HG02759 (cell line): ENCODE measurements around the gene NCDN.

ENCODE experiments used
- ATAC-seq: cut with Tn5 transposase; IDR thresholded peaks from one replicate; pipeline ENCODE4 v1.9.1; 2021; ENCODE audit warnings: mild to moderate bottlenecking, moderate library complexity; ENCODE audit not compliant: unreplicated experiment

NCDN gene

DNA sequence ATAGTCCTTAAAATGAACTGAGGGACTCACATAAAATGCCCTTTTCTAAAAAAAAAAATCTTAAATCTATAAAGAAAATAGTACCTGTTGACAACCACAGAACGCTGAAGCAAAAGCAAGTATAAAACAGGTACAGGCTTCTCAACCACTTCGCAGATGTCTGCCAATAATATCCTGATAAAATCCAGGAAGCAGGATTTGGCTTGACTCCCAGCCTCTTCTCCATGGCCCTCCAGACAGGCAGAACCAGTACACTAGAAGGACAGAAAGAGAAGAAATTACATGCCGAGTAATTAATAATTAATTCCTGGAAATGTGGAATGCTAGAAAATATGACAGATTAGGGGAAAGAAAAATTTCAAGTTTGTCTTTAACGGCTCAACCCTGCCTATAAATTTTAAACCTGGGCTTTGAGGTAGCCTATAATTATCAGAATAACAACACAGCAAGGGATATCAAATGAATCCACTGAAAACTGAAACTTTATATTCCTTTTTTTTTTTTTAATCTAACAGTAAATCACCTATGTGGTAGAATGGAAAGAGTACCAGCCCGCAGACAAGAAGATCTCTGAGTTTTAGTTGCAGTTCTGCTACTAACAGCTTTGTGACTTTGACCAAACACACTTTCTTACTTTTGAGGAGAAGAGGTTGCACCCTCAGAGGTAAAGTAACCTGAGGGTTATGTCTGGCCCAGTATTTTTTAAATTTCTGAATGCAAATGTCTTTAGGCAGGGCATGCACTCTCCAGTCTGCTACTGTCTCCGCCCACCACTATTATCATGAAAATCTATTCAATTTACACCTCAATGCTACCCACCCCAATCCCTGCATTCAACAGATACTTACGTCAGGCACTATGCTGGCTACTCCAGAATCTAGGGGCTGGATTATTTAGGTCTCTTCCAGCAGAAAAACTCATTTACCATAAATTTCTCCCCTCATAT lies 3.1 kb upstream of the NCDN start:
- no peak for ATAC-seq

DNA sequence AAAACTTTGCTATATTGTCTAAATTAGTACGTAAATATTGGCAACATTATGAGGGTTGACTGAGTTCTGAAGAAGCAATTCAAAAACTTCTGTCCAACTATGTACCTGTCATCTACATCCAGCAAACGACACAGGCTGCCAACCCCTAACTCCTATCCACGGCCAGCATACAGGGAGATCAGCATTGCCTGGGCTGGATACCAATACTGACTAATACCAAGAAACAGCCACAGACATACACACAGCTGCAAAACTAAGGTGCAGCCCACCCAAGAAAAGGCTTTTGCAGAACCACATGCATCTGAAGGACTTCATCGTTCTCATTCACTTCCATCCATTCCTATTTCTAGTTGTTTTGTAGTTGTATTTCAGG lies 2.4 kb upstream of the NCDN start:
- ATAC-seq, result no peak

DNA sequence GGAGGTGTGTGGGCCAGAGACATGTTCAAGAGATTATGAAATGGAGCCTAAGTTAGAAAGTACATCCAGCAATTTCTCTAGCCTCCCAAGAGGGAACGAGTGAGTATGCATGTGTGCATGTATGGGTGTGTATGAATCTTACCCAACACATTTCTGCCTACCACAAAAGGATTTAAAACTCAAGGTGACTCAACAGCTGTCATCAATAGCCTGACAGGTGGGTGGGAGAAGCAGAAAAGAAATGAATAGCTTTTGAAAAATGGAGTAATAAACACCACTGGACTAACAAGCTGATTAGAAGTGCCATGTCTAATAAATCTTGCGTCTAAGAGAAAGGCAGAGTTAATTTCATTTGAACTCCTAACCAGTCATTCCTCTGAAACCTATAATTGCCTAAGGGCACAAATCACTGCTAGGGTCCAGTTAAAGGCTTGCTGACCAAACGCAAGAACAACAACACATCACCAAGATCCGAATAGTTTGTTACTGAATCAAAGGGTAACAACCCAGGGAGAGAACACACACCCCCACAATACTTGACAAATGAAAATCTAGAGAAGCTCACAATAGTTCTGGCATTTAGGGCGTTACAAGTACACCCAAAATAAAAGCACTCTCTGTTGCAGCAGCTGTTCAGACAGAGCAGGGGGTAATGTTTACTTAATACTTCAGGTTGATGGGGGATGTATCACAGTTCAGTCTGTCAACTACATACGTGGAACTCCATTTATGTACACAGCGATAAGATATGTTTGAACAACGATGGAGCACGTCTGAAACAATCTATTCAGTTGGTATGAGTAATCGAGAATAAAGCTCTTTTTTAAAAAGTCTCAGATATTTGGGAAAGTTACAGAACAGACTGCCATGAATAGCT lies 1.8 kb upstream of the NCDN start:
- no peak for ATAC-seq

DNA sequence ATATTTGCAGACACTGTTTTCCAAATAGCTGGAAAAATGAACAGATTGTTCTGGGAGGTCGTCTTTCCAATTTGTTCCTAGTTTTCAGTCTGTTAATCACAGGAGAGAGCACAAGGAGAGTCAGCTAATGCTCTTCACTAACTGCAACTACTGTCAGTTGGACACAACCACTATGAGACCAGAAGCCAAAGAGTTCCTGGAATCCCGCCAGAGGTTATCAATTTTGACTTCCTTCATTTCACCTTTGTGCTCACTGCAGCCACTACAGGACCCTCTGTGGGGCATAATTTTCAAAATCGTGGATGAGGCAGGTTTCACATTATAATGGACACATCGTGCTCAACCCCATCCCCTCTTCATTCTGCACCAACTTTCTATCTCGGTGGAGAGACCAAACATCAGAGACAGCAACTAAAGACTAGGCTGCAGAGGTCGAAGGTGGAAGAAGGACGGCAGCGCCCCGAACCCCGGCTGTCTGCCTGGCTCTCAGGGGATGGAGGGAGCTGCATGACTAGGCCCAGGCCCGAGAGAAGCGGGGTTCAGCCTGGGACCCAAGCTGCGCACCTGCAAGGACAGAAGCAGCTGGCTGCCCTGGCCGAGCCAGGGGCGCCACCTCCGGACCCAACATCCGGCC lies 998 bp upstream of the NCDN start:
- ATAC-seq, result no peak

DNA sequence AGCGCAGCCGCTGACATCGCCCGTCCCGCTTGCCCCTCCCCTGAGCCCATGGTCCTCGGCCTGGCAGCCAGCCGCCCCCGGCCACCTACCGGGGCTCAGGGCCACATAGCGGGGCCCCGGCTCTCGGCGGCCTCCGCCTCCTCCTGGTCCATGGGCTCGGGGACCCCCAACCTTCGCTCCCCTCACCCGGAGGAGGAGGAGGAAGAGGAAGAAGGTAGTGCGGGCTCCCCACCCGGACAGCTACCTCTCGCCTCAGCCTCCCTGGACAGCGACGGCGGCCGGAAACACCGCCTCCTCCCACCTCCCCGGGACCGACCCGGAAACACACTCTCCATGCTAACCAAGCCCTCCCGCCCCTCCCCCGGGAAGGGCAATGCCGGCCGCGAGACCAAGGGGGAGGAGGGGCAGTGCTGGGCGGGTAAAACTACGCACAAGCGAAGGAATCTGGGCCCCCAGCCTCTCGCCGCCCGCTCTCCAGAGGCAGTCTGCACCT lies 435 bp upstream of the NCDN start, which contains the start of gene KIAA0319L:
Gene KIAA0319L (minus strand): TSS at position 286 of the 493 bp plus-strand sequence. CDS start 2,912 bp downstream, outside the sequence.
- ATAC-seq, result peak; percentile 84

DNA sequence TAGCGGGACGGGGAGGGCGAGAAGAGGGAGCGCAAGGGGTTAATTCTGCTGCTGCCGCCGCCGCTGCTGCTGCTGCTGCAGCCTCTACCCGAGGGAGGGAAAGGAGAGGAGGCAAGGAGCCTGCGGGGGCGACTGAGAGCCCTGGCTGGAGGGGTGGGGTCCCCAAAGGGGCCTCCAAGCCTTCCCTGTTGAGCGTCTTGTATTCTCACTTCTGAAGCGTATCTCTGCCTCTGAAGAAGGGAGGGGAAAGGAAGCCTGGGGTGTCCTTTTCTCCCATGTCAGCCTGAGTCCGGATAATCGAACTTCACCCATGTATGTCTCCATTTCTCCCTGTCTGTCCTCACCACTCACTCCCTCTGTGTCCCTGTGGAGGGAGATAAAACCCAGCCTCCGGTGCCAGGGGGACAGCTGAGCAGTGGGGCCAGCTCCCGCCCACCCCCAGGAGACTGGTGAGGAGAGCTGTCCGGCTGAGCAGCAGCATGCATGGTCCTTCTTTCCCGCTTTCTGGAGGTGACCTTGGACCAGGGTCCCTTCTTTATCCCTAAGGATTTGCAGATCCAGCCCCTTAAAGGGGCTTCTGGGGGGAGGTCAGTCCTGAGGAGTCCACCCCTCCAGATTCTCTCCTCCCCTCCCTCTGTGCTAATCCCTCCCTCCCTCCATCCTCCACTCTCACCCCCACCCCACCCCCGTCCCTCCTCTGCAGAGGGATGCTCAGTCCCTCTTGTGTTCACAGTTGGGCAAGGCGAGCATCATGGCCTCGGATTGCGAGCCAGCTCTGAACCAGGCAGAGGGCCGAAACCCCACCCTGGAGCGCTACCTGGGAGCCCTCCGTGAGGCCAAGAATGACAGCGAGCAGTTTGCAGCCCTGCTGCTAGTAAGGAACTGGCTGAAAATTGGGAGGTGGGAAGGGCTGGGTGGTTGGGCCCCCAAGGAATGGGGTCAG lies 1.0 kb downstream of the NCDN start:
- no peak for ATAC-seq

DNA sequence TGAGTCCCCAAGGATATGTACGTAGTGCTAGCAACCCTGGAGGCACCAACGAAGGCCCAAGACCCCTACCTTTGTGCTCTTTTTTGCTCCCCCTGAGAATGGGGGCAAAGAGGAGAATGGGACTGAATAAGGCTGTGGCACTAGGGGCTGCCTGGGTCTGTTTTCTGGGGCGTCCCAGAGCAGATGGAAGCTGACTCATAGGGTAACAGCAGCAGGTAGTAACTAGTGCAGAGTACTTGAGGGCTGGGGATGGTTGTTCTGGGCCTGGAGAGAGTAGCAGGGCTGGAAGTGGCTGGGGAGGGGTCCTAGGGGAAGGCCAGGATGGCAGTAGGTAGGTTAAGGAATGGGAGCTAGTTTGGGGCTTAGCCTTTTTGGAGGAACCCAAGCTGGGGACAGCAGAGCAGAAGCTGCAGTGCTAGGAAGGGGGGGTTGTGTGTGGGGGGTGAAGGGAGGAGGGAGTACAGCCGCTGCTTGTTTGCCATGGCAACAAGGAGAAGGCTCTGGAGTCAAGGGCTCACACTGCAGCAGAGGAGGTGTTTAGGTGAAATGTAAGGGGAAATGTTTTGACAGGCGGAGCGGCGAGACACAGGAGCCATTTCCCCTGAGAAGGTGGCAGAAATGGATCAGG lies 1.8 kb downstream of the NCDN start:
- no peak for ATAC-seq

DNA sequence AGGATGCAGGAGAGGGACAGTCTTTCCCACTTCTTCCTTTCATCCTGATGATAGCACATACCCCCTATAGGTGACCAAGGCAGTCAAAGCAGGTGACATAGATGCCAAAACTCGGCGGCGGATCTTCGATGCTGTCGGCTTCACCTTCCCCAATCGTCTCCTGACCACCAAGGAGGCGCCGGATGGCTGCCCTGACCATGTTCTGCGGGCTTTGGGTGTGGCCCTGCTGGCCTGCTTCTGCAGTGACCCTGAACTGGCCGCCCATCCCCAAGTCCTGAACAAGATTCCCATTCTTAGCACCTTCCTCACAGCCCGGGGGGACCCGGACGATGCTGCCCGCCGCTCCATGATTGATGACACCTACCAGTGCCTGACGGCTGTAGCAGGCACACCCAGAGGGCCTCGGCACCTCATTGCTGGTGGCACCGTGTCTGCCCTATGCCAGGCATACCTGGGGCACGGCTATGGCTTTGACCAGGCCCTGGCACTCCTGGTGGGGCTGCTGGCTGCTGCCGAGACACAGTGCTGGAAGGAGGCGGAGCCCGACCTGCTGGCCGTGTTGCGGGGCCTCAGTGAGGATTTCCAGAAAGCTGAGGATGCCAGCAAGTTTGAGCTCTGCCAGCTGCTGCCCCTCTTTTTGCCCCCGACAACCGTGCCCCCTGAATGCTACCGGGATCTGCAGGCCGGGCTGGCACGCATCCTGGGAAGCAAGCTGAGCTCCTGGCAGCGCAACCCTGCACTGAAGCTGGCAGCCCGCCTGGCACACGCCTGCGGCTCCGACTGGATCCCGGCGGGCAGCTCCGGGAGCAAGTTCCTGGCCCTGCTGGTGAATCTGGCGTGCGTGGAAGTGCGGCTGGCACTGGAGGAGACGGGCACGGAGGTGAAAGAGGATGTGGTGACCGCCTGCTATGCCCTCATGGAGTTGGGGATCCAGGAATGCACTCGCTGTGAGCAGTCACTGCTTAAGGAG lies 2.9 kb downstream of the NCDN start:
- no peak for ATAC-seq

DNA sequence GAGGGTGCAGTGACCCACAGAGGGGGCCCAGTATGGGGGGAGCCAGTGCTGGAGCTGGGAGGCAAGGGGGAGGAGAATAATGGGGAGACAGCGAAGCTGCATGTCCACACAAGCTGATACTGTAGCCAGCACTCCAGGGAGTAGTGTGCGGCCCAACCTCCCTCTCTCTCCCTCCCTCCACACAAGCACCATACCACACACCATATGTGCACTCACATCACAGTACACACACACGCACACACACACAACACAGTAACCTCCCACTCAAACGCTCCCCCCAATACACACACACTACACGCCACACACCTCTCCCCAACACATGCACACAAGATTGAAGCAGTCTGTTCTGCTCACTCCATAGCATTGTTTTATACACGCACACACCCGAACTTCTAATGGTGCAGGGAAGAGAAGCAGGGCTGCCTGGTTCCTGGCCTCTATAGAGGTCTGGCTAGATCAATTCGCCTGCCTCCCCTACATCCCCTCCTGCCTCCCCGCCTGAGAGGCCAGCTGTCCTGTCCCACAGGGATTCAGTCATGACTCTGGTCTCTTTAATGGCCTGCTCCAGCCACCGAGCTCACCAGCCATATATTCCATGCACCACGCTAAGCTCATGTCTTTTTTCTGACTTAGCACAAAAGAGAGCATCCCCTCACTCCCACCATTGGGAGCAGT lies 3.8 kb downstream of the NCDN start:
- ATAC-seq, result no peak

DNA sequence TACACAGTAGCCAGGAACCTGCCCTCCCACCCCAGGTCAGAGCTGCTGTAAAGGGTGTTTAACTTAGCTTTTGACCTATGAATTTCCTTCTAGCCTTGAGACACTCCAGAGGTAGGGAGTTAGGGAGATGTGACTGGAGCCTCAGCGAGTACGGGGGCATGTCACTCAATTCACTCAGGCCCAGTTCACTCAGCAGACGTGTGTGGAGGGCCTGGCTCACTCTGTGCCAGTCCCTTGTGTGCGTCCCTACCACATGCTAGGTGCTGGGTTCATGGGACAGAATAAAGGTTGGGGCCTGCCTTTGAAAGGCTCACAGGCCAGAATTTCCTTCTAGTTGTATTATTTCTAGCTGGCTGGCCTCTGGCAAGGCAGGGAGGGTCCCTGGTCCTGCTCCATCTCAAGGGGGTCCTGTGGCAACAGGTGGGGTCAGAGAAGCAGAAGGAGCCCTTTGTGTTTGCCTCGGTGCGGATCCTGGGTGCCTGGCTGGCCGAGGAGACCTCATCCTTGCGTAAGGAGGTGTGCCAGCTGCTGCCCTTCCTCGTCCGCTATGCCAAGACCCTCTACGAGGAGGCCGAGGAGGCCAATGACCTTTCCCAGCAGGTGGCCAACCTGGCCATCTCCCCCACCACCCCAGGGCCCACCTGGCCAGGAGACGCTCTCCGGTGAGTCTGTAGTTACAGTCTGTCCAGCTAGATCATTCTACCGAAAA lies 4.5 kb downstream of the NCDN start:
- ATAC-seq, result no peak

DNA sequence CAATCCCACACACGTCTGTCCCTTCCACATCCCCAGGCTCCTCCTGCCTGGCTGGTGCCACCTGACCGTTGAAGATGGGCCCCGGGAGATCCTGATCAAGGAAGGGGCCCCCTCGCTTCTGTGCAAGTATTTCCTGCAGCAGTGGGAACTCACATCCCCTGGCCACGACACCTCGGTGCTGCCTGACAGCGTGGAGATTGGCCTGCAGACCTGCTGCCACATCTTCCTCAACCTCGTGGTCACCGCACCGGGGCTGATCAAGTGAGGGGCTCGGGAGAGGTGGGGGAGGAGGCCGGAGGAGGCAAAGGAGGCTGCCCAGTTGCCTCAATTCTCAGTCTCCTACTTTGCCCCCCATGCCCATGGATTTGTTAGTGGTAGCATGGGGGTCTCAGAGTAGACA lies 5.6 kb downstream of the NCDN start:
- no peak for ATAC-seq

DNA sequence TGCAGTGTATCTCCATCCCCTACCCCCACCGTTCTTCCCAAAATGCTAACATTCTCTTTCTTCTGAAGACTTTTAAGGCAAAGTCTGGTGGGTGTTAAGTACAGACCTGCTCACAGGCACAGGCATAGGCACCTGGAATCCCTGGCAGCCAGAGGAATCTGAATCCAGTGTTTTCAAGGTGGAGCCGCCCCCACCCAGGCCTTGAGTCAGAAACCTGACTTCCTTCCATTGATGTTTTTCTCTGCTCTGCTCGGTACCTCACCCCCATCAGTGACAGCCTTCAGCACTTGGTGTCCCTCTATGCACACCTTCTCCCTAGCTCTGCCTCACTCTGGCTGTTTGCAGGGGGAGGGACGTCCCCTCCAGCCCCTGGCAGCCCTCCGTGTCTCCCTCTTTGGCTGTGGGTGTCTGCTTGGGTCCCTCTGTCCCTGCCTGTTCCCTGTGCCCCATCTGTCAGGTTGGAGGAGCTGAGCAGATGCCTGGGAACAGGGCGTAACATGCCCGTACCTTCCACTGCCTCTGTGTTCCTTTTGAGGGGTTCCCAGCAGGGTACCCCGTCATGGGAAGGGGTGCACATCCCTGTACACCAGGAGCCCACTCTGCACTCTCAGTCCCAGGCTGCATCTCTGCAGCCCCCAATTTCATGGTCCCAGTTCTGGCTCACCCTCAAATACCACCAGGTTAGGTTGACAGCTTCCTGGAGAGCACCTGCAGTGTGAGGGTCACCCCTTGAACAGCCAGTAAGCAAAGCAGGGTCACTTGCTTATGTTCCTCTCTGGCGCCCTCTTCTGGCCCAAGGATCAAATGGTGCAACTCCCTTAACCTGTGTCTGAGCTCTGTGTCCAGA lies 6.7 kb downstream of the NCDN start:
- no peak for ATAC-seq

DNA sequence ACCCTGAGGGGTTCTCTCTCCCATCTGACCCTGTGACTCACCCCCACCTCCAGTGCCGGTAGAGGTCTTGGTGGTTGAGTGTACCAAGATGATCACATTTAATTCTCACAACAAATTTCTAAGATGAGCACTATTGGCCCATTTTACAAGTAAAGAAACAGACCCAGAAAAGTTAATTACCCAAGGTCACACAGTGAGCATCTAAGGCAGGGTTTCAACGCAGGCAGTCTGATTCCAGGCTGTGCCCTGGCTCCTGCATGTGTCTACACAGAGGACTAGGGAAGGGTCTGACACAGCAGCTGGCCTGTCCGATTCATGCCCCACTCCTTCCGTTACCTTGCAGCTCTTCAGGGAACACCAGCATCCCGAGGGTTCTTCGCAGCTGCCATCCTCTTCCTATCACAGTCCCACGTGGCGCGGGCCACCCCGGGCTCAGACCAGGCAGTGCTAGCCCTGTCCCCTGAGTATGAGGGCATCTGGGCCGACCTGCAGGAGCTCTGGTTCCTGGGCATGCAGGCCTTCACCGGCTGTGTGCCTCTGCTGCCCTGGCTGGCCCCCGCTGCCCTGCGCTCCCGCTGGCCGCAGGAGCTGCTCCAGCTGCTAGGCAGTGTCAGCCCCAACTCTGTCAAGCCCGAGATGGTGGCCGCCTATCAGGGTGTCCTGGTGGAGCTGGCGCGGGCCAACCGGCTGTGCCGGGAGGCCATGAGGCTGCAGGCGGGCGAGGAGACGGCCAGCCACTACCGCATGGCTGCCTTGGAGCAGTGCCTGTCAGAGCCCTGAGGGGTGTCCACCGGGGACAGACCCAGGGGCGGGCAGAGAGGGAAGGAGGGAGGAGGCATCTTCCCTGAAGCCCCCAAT lies 7.5 kb downstream of the NCDN start:
- ATAC-seq, result no peak

DNA sequence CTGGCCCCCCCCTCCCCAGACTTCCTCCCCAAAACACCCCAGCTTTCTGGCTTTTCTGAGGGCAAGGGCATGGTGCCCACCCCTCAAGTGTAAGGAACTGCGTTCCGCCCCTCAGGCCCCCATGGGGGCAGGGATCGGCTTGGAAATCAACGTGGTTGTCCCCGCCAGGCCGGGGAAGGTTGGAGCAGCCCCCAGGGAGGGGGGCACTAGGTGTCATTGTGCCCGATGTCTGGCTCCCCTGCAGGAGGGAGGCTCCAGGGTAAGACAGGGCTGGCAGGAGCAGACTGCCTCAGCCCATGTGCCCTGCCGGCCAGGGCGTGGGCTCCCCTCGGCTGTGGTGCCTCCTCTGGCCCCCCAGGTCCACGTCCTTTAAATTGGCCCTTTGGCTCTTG lies 8.1 kb downstream of the NCDN start:
- no peak for ATAC-seq

DNA sequence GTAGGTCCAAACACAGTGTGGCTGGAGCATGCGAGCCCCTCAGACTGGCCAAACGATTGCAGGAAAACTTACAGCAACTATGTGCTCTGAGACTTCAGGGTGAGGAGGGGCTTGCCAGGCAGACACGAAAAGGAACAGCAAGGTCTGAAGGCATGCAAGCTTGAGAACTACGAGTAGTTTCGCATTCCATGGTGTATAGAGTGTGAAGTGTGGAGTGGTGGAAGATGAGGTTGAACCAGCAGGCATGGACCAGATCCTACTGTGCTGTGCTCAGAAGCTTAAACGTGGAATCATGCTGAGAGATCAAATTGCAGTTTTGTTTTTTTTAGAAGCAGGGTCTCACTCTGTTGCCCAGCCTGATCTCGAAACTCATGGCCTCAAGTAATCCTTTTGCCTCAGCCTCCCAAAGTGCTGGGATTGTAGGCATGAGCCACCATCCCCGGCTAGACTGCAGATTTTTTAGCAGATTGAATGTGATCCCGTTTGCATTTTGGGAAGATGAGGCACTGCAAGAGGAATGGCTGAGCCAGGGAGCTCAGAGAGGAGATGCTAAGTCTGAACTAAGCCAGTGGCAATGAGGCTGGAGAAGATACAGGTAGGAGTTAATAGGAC lies 10.5 kb downstream of the NCDN start:
- ATAC-seq, result no peak
